Measurements from ENCODE around the gene NATD1. TPM values are rescaled to one million over a fixed set of nuclear protein-coding genes. Genes with fewer than 3 reads are reported as not detected.

NATD1 gene
- total and polyA plus RNA-seq, 9 of the 15 experiments (the other 6 are each of a cell fraction or from before 2014, with no cell fraction given) = 0.24 to 5.4 (median 1.6) TPM

- TF ChIP-seq E2F8 (IDR thresholded peaks at IDR 0.05; ENCODE audit: low read depth, partially characterized antibody) (no peak), MEF2A (IDR thresholded peaks at IDR 0.05; ENCODE audit: control insufficient read depth, low read depth, low read length) (no peak), ZKSCAN8 (CRISPR knock-in tag; IDR thresholded peaks at IDR 0.05) (no peak), MIER1 (IDR thresholded peaks at IDR 0.05; ENCODE audit: low read depth) (no peak), NFXL1 (CRISPR knock-in tag; IDR thresholded peaks at IDR 0.05) (no peak), RFX1 (IDR thresholded peaks at IDR 0.05) (peak; percentile 69; the same call in 1 of the 2 replicates), RBM25 (IDR thresholded peaks at IDR 0.05; ENCODE audit: low read depth, low read length, severe bottlenecking) (peak; percentile 88), ZFP30 (CRISPR knock-in tag; IDR thresholded peaks at IDR 0.05; ENCODE audit: borderline replicate concordance) (no peak), FIP1L1 (IDR thresholded peaks at IDR 0.05; ENCODE audit: low read depth, low read length, poor library complexity, severe bottlenecking) (no peak), TBP (optimal IDR thresholded peaks at IDR 0.05; ENCODE audit: low read depth, low read length) (peak; percentile 81), THRB (CRISPR knock-in tag; conservative IDR thresholded peaks at IDR 0.05) (no peak), MNT (conservative IDR thresholded peaks at IDR 0.05) (no peak), RNF219 (CRISPR knock-in tag; IDR thresholded peaks at IDR 0.05) (no peak), RHOXF2B (CRISPR knock-in tag; conservative IDR thresholded peaks at IDR 0.05) (no peak)
Measured at GRCh38 chr17:21284319-21285163, 31.3 kb upstream of the NATD1 start, which contains the start of gene MAP2K3 (continued).

Measured in K562 (cell line).